Fibroblast of lung (primary cell): ENCODE data around the gene FKBP2. TPM values are rescaled to one million over a fixed set of nuclear protein-coding genes. Genes with fewer than 3 reads are reported as not detected.

Experiments used
- DNase-seq, 2 donors: peaks; one replicate each; pipeline versions ENCODE4 v3.0.0 to v3.0.0-alpha.2; 2010; ENCODE audit warnings: low read depth in 2 of 2
- H2AFZ ChIP-seq: 2 replicates; pipeline ENCODE4 v1.5.1; 2012; ENCODE audit warnings: low read length, control low read depth, inconsistent platforms
- H3K27ac ChIP-seq: 2 replicates; pipeline ENCODE4 v1.5.1; 2011; ENCODE audit warnings: low read length, control low read depth; ENCODE audit not compliant: insufficient read depth
- H3K27me3 ChIP-seq: 2 replicates; pipeline ENCODE4 v1.5.1; 2011; ENCODE audit warnings: mild to moderate bottlenecking, low read length; ENCODE audit not compliant: control insufficient read depth, insufficient read depth
- H3K36me3 ChIP-seq: 2 replicates; pipeline ENCODE4 v1.5.1; 2011; ENCODE audit warnings: low read length; ENCODE audit not compliant: control insufficient read depth, insufficient read depth
- H3K4me1 ChIP-seq: 2 replicates; pipeline ENCODE4 v1.5.1; 2011; ENCODE audit warnings: low read length; ENCODE audit not compliant: control insufficient read depth, insufficient read depth; ENCODE audit errors: extremely low read depth
- H3K4me2 ChIP-seq: 2 replicates; pipeline ENCODE4 v1.5.1; 2011; ENCODE audit warnings: low read length, control low read depth; ENCODE audit not compliant: insufficient read depth; ENCODE audit errors: extremely low read depth
- H3K4me3 ChIP-seq, 4 experiments: fragments of 200-600 bp in 1 of 4; sonication (generic) in 1 of 4; replicated peaks in 1 of 4; 2 replicates each; pipeline ENCODE4 v1.5.1; 2011 to 2016; ENCODE audit warnings: low read length in 4 of 4, low read depth in 3 of 4, mild to moderate bottlenecking in 3 of 4, control low read depth in 2 of 4, inconsistent platforms in 1 of 4, mixed read lengths in 1 of 4; ENCODE audit not compliant: insufficient read depth in 1 of 4; ENCODE audit errors: control extremely low read depth in 1 of 4
- H3K79me2 ChIP-seq: 2 replicates; pipeline ENCODE4 v1.5.1; 2012; ENCODE audit warnings: mild to moderate bottlenecking, low read length, inconsistent platforms; ENCODE audit not compliant: control insufficient read depth, insufficient read depth
- H3K9ac ChIP-seq: 2 replicates; pipeline ENCODE4 v1.5.1; 2011; ENCODE audit warnings: mild to moderate bottlenecking, low read length, control low read depth; ENCODE audit not compliant: insufficient read depth
- H3K9me3 ChIP-seq: 2 replicates; pipeline ENCODE4 v1.5.1; 2012; ENCODE audit warnings: low read depth, low read length; ENCODE audit not compliant: control insufficient read depth, insufficient read depth
- H4K20me1 ChIP-seq: 2 replicates; pipeline ENCODE4 v1.5.1; 2011; ENCODE audit warnings: low read length; ENCODE audit not compliant: control insufficient read depth, insufficient read depth; ENCODE audit errors: extremely low read depth
- CTCF ChIP-seq, 2 donors: IDR thresholded peaks in 1 of 2; conservative IDR thresholded peaks in 1 of 2; 1 replicate in 1 of 2; 2 replicates in 1 of 2; pipeline ENCODE4 v1.5.1; 2011 to 2012; ENCODE audit warnings: low read length in 2 of 2, control low read depth in 1 of 2, inconsistent platforms in 1 of 2, low read depth in 1 of 2, mild to moderate bottlenecking in 1 of 2
- EZH2 ChIP-seq: IDR thresholded peaks from 2 replicates; pipeline ENCODE4 v1.5.1; 2012; ENCODE audit warnings: low read length, control low read depth, mild to moderate bottlenecking; ENCODE audit errors: missing control alignments
- polyA plus RNA-seq, 2 donors: library from polyadenylated mRNA; depleted of rRNA in 1 of 2; stranded (reverse) in 1 of 2; unstranded in 1 of 2; fragments of >200 nt; gene quantifications; 2 replicates each; pipeline ENCODE4 v1.2.1, GENCODE V29; 2011 to 2012; ENCODE audit warnings: missing spikeins in 1 of 2
- total RNA-seq: library from RNA; depleted of rRNA; stranded (reverse); fragments of >200 nt; gene quantifications from 2 replicates; pipeline ENCODE4 v1.2.1, GENCODE V29; 2014

The FKBP2 gene
- total and polyA plus RNA-seq, 2 donors (not counting 1 experiment from before 2014, with no cell fraction given): 34.7 to 62.9 TPM

- Histone ChIP-seq H3K27me3 (no peaks in the 10 kb centered on the region), H4K20me1 (no peaks in the 10 kb centered on the region), H2AFZ (no peak overlapping the region), H3K4me3 (no peak overlapping the region), H3K4me2 (no peak overlapping the region), H3K4me1 (peaks cover 5% of the 10 kb centered on the region), H3K9me3 (no peaks in the 10 kb centered on the region), H3K9ac (no peak overlapping the region), H3K79me2 (no peaks in the 10 kb centered on the region), H3K36me3 (peaks cover 52% of the 10 kb centered on the region), H3K27ac (no peak overlapping the region)
- DNase-seq: no peak
- TF ChIP-seq EZH2: no peak
- no peak for TF ChIP-seq CTCF (conservative IDR thresholded peaks at IDR 0.05 in 1 of 2, IDR thresholded peaks at IDR 0.05 in 1 of 2; ENCODE audit: low read depth in 1 of 2, low read length in 2 of 2)
Observed at GRCh38 chr11:64262271-64263002, 21.5 kb downstream of the FKBP2 start.

GRCh38 chr11:64263021-64263946 is 22.4 kb downstream of the FKBP2 start:
- H3K27me3 ChIP-seq: no peaks in the 10 kb centered on the region
- no peak overlapping the region for H3K4me3 ChIP-seq
- H3K9ac ChIP-seq: no peak overlapping the region
- H3K27ac ChIP-seq: no peak overlapping the region
- H3K4me2 ChIP-seq: no peak overlapping the region
- DNase-seq: peak; percentile 56 to 70
- peaks cover 51% of the 10 kb centered on the region for H3K36me3 ChIP-seq
- no peak overlapping the region for H2AFZ ChIP-seq
- no peaks in the 10 kb centered on the region for H3K9me3 ChIP-seq
- H3K4me1 ChIP-seq: peaks cover 9% of the 10 kb centered on the region
- no peaks in the 10 kb centered on the region for H3K79me2 ChIP-seq
- H4K20me1 ChIP-seq: no peaks in the 10 kb centered on the region
- TF ChIP-seq EZH2: no peak
- no peak for TF ChIP-seq CTCF (conservative IDR thresholded peaks at IDR 0.05 in 1 of 2, IDR thresholded peaks at IDR 0.05 in 1 of 2; ENCODE audit: low read depth in 1 of 2, low read length in 2 of 2)

- DNase-seq: no peak
- no peak overlapping the region for H3K4me2 ChIP-seq
- H3K27me3 ChIP-seq: no peaks in the 10 kb centered on the region
- H2AFZ ChIP-seq: no peak overlapping the region
- H3K79me2 ChIP-seq: no peaks in the 10 kb centered on the region
- H4K20me1 ChIP-seq: no peaks in the 10 kb centered on the region
- H3K27ac ChIP-seq: no peak overlapping the region
- peaks cover 44% of the 10 kb centered on the region for H3K36me3 ChIP-seq
- peaks cover 16% of the 10 kb centered on the region for H3K4me1 ChIP-seq
- TF ChIP-seq CTCF (conservative IDR thresholded peaks at IDR 0.05 in 1 of 2, IDR thresholded peaks at IDR 0.05 in 1 of 2; ENCODE audit: low read depth in 1 of 2, low read length in 2 of 2): no peak
- TF ChIP-seq EZH2: no peak
- H3K9ac ChIP-seq: no peak overlapping the region
- no peak overlapping the region for H3K4me3 ChIP-seq
- no peaks in the 10 kb centered on the region for H3K9me3 ChIP-seq
Observed at GRCh38 chr11:64263947-64264317, 23.0 kb downstream of the FKBP2 start.
